Fibroblast of mammary gland (primary cell): ENCODE data around the gene NCEH1.

Experiments used
- DNase-seq: peaks from one replicate; pipeline ENCODE4 v3.0.0-alpha.2; 2010; ENCODE audit warnings: low read depth
- H3K4me3 ChIP-seq: 2 replicates; pipeline ENCODE4 v1.5.1; 2011; ENCODE audit warnings: low read depth, mild to moderate bottlenecking, low read length, moderate library complexity; ENCODE audit not compliant: control insufficient read depth
- TF ChIP-seq, protein P1 (sequence below): conservative IDR thresholded peaks from 2 replicates; pipeline ENCODE4 v1.5.1; 2011; ENCODE audit warnings: low read depth, low read length, inconsistent platforms; ENCODE audit not compliant: control insufficient read depth, insufficient read depth

NCEH1 gene

DNA sequence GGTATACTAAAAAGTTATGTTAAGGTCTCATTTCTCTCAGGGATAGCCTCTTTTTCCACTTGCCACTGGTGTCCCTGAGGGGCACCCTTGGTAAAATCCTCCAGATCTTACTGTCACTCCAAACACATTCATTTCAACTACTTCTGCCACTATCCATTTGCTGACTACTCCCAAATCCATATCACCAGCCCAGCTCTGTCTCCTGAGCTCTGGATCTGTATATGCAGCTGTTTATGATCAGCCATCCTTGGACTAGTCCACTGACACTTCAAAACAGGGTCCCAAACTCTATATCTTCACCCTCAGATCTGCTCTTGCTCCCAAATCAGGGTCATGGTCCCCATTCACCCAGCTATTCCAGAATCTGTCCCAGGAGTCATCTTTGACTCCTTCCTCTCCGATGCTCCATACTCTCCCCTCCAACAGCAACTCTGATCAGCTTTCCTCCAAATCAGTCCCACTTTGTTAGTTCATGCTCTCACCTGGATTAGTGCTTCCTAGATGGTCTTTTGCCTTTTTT is 9.9 kb downstream of the NCEH1 start:
- no peak overlapping the region for H3K4me3 ChIP-seq
- no peak for DNase-seq
- TF ChIP-seq, protein P1, sequence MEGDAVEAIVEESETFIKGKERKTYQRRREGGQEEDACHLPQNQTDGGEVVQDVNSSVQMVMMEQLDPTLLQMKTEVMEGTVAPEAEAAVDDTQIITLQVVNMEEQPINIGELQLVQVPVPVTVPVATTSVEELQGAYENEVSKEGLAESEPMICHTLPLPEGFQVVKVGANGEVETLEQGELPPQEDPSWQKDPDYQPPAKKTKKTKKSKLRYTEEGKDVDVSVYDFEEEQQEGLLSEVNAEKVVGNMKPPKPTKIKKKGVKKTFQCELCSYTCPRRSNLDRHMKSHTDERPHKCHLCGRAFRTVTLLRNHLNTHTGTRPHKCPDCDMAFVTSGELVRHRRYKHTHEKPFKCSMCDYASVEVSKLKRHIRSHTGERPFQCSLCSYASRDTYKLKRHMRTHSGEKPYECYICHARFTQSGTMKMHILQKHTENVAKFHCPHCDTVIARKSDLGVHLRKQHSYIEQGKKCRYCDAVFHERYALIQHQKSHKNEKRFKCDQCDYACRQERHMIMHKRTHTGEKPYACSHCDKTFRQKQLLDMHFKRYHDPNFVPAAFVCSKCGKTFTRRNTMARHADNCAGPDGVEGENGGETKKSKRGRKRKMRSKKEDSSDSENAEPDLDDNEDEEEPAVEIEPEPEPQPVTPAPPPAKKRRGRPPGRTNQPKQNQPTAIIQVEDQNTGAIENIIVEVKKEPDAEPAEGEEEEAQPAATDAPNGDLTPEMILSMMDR, result no peak

DNA sequence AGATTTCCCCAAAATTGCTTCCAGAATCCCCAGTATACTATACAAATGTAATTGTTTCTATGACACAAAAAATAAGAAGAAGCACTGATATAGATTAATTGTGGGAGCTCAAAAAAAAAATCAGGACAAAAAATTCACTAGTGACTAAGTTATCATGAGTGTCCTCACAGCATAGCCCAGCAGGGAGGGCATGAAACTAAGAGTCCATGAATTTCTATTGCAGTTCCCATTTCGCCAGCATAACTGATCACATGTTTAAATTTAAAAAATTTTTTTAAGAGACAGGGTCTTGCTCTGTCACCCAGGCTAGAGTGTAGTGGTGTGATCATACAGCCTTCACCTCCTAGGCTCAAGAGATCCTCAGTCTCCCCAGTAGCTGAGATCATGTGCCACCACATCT is 10.6 kb downstream of the NCEH1 start:
- no peak overlapping the region for H3K4me3 ChIP-seq
- no peak for DNase-seq
- TF ChIP-seq, protein P1, result no peak

DNA sequence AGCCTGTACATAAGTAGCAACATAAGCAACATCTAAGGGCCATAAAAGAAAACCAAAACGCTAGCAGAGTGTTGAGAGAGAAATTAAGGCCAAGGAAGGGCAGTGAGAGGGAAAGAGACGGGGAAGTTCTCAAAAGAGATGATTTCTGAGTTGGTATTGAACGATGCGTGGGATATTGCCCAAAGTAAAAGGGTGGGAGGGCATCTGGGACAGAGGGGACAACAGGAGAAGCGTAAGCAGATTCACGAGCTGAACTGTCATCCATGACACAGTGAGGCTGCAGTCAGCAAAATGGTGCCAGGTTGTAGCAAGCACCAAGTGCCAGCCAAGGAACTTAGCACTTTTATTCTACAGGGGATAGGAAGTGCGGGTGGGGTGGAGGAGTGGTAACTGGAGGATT is 11.8 kb downstream of the NCEH1 start:
- H3K4me3 ChIP-seq, result no peak overlapping the region
- TF ChIP-seq, protein P1, result no peak
- DNase-seq, result no peak

DNA sequence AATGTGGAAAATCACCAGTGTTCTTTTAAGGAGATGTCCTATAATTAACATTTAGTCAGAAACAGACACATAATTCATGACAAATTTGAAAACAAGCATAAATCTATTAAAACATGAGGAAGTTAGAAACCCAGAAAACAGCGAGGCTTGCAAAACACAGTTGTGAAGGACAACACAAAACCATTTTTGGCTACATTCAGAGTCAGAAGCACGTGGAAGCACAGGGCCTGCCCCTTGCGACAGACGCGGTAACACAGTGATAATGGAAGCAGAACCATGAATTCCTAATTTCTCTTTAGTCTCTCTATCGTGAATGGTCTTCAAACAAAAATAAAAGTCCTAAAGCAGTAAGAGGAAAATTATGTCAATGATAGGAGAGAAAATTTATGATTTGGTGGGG is 12.2 kb downstream of the NCEH1 start:
- H3K4me3 ChIP-seq, result no peak overlapping the region
- no peak for DNase-seq
- TF ChIP-seq, protein P1, result no peak

DNA sequence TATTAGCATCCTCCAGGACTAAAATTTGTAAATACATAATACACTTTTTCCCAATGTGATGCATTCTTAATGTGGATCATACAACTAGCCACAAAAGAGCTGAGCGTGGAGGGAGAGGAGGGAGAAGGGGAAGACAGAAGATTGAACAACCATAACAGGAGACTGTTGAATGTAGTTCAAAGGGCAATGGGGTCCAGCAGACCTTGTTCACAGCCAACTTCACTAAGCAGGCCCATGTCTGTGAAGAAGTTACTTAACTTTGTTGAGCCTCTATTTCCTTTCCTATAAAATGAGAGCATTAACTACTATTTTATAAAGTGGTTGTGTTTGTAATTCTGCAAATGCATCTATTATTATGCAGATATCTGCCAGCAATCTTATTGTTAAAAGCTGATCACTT is 13.3 kb downstream of the NCEH1 start:
- TF ChIP-seq, protein P1, result no peak
- no peak for DNase-seq
- H3K4me3 ChIP-seq, result no peak overlapping the region

DNA sequence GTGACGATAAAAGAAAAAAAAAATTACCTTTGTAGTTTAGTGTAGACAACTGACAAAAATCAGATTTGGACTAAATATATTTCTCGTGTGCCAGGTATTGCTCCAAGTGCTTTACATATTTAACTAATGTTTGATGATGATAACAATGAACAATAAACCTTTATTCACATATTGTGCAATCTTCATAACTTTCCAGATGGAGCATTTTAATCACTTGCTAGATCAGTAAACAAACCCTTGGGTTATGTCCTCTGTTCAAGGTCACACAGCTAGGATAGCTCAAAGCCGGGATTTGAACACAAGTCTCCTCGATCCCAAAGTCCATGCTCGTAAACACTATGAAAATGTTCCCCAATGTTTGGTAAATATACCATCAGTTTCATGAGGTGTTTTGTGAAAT is 14.5 kb downstream of the NCEH1 start:
- no peak overlapping the region for H3K4me3 ChIP-seq
- TF ChIP-seq, protein P1, result no peak
- DNase-seq, result no peak
